ENCODE data around the gene CCDC27.
A peak's percentile ranks its signal among the peaks of the same experiment; 100 is the strongest.

Gene CCDC27

DNA sequence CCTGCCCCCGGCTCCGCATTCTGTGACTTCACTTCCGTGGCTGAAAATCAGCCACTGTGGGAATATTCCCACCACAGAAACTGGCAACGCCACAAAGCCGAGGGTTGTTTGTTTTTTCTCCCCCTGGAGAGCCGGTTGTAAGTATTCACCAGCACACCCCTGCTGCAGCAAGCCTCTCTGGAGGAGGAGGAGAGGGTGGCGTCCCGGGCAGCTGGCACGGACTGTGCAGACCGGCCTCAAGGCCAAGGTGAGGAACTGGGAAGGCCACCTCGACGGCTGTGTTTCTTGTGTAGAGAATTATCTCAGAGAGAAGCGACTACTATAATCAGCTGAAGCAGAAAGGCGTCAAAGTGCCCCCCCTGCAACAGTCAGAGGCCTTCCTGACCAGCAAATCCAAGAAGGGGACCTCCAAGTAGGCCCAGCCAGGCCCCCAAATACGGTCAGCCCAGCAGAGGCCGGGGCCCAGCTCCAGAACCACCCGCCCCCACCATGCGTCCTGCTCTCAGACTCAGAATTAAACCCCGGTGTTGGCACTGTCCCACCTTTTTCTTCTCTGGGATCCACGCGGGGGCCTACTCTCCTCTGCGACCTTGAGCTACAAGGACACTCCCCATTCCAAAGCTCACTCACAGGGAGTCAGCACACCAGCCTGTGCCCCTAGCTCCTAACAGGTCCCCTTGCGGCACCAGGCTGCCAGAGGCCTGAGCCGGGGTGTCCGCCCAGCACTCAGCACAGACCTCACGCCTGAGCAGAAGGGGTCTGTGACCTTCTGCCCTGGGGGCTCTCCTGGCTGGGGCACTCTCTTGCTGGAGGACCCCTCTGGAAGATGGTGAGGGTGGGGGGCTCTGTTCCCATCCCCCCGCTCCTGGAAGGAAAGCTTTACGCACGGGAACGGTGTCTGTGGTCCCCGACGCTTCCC, 19.1 kb downstream of the CCDC27 start:
- Histone ChIP-seq H3K4me1 (ENCODE audit: control insufficient read depth, insufficient read depth, low read length) (peaks cover 5% of the 10 kb centered on the region), H3K27ac (ENCODE audit: low read depth, low read length) (no peak overlapping the region), H3K27me3 (ENCODE audit: control insufficient read depth, insufficient read depth, low read length) (peaks cover 3% of the 10 kb centered on the region), H3K9ac (ENCODE audit: low read length) (no peak overlapping the region), H3K4me3 (ENCODE audit: low read length) (peak overlapping the region; percentile 74), H3K36me3 (ENCODE audit: control insufficient read depth, insufficient read depth, low read length) (no peaks in the 10 kb centered on the region)

DNA sequence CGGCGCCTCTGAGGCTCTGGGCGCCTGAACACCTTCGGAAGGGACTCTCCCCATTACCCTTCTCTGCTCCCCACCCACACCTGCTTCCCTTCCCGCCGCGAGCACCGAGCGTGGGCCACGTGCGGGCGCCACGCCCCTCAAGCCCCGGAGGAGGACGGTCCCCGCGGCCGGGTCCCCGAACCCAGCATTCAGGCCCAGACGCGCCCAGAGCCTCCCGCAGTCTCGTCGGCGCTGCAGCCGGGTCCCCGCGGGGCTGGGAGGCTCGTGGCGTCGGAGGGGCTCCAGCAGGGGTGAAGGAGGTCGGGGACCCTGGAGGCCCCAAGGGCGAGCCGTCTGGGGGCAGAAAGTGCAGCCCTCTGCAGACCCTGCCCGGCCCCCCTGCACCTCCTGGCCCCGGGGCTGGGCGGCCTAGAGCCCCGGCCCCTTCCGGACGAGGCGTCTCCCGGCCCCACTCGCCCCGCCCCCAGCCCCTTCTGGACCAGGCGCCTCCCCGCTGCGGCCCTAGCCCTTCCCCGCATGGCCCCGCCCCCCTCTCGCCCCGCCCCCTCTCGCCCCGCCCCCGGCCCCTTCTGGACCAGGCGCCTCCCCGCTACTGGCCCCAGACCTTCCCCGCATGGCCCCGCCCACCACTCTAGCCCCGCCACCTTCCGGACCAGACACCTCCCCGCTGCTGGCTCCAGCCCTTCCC, 19.9 kb downstream of the CCDC27 start:
- Histone ChIP-seq H3K9ac (ENCODE audit: low read length) (no peak overlapping the region), H3K27ac (ENCODE audit: low read depth, low read length) (peak overlapping the region; percentile 69), H3K4me3 (ENCODE audit: low read length) (peak overlapping the region; percentile 74), H3K36me3 (ENCODE audit: control insufficient read depth, insufficient read depth, low read length) (no peaks in the 10 kb centered on the region), H3K27me3 (ENCODE audit: control insufficient read depth, insufficient read depth, low read length) (peaks cover 3% of the 10 kb centered on the region), H3K4me1 (ENCODE audit: control insufficient read depth, insufficient read depth, low read length) (peaks cover 5% of the 10 kb centered on the region)

DNA sequence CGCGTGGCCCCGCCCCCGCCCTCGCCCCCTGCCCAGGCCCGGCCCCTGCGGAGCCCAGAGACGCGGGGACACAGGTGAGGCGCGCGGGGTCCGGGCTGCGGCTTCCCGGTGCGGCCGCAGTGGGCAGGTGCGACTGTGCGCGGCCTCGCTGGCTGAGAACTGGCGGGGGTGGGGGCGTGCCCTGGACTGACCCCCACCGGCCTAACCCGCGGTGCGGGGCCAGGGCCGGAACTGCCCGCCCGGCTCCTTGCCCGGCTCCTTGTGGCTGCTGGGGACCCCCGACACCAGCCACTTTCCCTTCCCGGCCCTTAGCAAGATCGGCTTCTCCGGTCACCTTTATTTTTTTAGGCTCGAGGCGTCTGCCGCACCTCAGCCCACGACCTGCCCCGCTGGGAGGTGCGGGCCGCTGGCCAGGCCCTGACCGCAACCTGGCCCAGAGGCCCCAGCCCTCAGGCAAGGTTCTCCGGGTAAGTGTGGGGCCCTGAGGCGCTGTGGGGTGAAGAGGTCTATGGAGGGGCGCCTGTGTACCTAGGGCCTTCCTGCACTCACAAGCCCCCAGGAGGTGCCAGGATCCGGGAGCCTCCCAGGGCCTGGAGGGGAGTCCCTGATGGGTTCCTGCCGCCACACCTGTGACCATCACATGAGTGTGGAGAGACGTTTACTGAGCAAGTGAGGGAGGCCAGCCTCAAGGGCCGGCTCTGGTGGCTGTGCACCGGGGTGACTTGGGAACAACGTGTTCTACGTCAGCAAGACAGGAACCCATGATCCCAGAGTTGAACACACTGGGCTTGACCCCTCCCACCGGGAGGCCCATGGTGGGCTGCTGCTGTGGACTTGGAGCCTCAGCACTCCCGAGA, 20.7 kb downstream of the CCDC27 start, which contains the start of gene SMIM1:
Gene SMIM1 (plus strand): TSS at position 35 of the 857 bp plus-strand sequence. CDS start 2,625 bp downstream, outside the sequence.
- Histone ChIP-seq H3K27ac (ENCODE audit: low read depth, low read length) (peak within 1 kb of the TSS; percentile 69), H3K9ac (ENCODE audit: low read length) (no peak within 1 kb of the TSS), H3K36me3 (ENCODE audit: control insufficient read depth, insufficient read depth, low read length) (no peaks in the 10 kb centered on the region), H3K4me3 (ENCODE audit: low read length) (peak within 1 kb of the TSS; percentile 74), H3K27me3 (ENCODE audit: control insufficient read depth, insufficient read depth, low read length) (peaks cover 3% of the 10 kb centered on the region), H3K4me1 (ENCODE audit: control insufficient read depth, insufficient read depth, low read length) (peaks cover 5% of the 10 kb centered on the region)

DNA sequence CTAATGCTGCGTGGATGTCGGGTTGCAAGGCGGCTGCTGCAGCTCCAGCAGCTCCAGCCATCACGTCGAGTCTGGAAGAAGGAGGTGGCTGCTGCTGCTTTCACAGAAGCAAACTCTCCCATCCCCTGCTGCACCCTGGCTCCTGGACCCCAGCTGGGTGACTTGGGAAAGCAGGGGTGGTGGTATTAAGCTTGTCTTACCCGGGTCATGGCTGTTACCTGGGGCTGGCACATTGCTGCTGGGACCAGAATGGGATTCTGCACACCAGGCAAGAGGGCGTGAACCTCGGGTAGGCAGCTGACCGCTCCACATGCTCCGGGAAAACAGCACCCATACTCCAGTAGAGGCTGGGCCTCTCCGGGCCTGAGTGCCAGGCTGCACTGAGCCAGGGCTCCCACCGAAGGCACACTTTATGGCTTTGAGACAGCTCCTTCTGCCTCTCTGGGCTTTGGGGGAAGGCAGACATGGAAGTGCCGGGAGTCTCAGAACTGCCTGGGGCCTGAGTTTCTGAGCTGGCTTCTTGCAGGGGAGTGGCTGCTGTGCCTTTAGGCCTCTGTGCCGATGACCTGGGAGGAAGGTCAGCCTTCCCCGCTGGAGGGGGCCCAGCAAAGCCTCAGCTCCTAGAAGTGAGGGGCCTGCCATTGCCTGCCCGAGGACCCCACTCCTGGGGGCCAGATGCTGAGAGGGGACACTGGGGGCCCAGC, 21.5 kb downstream of the CCDC27 start:
- Histone ChIP-seq H3K9ac (ENCODE audit: low read length) (no peak overlapping the region), H3K4me1 (ENCODE audit: control insufficient read depth, insufficient read depth, low read length) (peaks cover 5% of the 10 kb centered on the region), H3K27ac (ENCODE audit: low read depth, low read length) (no peak overlapping the region), H3K4me3 (ENCODE audit: low read length) (peak overlapping the region; percentile 66), H3K36me3 (ENCODE audit: control insufficient read depth, insufficient read depth, low read length) (no peaks in the 10 kb centered on the region), H3K27me3 (ENCODE audit: control insufficient read depth, insufficient read depth, low read length) (peaks cover 3% of the 10 kb centered on the region)

DNA sequence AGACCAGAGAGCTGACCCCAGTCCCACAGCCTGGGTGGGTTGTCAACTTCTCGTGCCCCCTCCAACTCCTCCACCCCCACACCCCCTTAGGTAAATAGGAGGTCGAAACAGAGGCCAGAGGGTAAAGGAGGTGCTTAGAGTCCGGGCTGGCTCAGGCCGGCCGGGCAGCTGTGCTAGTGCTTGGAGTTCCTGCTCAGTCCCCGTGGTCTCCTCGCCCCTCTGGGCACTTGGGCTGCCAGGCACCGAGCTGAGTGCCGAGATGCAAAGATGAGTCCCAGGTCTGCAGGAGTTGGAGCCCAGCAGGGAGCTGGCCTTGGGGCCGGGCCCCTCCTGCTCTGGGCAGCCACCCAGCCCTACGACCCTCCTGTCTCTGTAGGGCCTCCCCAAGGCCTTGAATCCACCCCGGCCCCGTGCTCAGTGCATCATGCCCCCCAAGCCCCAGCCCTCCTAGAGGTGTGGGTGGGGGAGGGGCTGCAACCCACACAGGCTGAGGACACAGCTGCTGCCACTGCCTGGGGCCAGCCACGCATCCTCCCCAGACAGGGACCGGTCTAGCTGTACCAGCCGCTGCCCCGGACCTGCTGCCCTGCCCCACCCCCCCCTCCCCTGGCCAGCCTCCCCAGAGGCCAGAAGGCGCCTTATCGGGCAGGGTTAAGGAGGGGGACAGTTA, 22.2 kb downstream of the CCDC27 start:
- Histone ChIP-seq H3K4me1 (ENCODE audit: control insufficient read depth, insufficient read depth, low read length) (peaks cover 5% of the 10 kb centered on the region), H3K36me3 (ENCODE audit: control insufficient read depth, insufficient read depth, low read length) (peaks cover 3% of the 10 kb centered on the region), H3K9ac (ENCODE audit: low read length) (no peak overlapping the region), H3K4me3 (ENCODE audit: low read length) (no peak overlapping the region), H3K27ac (ENCODE audit: low read depth, low read length) (no peak overlapping the region), H3K27me3 (ENCODE audit: control insufficient read depth, insufficient read depth, low read length) (peaks cover 3% of the 10 kb centered on the region)

DNA sequence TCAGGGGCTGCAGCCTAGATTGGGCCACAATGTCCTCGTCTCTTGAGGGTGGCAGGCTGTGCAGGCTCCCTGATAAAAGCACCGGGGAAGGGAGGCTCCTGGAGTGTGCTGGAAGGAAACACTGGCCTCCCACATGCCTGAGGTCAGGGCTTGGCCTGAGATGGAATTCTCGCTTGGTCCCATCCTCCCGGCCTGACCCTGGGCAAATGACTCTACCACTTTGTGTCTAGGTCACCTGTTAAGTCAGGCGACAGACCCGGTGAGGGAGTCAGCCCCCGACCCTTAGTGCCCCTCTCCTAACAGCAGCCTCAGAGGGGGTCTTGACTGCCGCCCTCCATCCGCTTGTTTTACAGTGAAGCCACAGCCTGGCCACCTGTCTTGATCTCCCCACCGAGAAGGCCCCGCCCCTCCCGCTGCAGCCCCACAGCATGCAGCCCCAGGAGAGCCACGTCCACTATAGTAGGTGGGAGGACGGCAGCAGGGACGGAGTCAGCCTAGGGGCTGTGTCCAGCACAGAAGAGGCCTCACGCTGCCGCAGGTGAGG, 22.8 kb downstream of the CCDC27 start:
- no peak overlapping the region for H3K27ac ChIP-seq (ENCODE audit: low read depth, low read length)
- H3K9ac ChIP-seq (ENCODE audit: low read length): no peak overlapping the region
- H3K4me1 ChIP-seq (ENCODE audit: control insufficient read depth, insufficient read depth, low read length): peaks cover 5% of the 10 kb centered on the region
- H3K36me3 ChIP-seq (ENCODE audit: control insufficient read depth, insufficient read depth, low read length): peaks cover 9% of the 10 kb centered on the region
- H3K27me3 ChIP-seq (ENCODE audit: control insufficient read depth, insufficient read depth, low read length): peaks cover 3% of the 10 kb centered on the region
- H3K4me3 ChIP-seq (ENCODE audit: low read length): no peak overlapping the region

DNA sequence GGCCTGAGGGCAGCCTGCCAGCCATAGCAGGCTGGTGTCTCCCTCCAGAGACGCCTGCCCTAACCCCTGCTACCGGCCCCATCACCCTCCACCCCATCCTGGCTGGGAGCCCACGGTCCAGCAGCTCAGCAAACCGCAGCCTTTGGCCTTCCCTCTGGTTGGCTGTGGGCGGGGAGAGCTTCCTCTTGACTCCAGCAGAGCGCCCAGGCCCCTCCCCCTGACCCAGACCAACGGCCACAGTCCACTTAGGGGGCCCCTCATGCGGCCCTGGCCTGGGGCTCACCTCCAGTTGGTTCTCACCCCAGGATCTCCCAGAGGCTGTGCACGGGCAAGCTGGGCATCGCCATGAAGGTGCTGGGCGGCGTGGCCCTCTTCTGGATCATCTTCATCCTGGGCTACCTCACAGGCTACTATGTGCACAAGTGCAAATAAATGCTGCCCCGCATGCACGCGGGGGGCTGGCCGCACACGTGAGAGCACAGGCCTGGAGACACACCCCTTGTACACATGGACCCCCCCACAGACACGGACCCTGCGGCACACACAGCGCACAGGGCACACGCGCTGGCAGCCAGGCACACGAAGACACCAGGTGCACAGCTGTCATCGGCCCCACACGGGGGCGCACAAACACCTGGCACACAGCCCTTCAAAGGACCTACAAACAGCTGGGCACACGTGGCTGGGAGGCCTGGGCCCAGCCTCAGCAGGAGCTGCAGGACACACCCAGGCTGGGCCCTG, 23.4 kb downstream of the CCDC27 start:
- H3K27ac ChIP-seq (ENCODE audit: low read depth, low read length): no peak overlapping the region
- peaks cover 12% of the 10 kb centered on the region for H3K36me3 ChIP-seq (ENCODE audit: control insufficient read depth, insufficient read depth, low read length)
- no peak overlapping the region for H3K9ac ChIP-seq (ENCODE audit: low read length)
- peaks cover 5% of the 10 kb centered on the region for H3K4me1 ChIP-seq (ENCODE audit: control insufficient read depth, insufficient read depth, low read length)
- no peaks in the 10 kb centered on the region for H3K27me3 ChIP-seq (ENCODE audit: control insufficient read depth, insufficient read depth, low read length)
- no peak overlapping the region for H3K4me3 ChIP-seq (ENCODE audit: low read length)

DNA sequence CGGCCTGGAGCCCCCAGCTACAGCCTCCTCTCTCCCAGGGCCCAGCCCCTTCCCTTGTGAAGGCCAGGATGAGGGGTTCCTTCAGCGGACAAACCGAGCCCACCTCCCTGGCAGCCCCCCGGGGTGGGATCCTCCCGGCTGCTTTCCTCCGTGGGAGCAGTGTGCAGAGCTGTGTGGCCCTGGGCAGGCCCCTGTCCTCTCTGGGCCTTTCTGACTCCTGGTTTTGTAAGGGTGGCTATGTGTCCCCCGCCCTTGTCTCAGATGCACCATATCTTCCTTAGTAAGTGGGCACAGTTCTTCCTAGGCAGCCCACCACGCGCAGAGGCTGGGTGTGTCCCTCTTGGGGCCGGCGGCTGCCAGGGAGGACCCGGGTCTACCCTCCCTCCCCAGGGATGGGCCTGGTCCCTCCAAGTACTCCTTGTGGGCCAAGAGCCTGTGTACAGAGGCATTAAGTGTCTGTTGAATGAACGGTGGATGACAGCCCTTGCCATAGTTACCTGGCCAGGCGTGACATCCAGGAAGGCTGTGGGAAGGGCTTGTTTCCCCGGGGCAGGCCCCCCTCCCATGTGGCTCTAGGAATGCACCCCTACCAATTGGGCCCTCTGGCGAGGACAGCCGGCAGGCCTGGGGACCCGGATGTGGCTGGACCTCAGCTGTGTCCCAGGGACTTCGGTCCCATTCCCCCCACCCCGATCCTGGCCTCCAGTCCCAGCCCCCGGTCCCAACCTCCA, 24.1 kb downstream of the CCDC27 start:
- H3K9ac ChIP-seq (ENCODE audit: low read length): no peak overlapping the region
- no peak overlapping the region for H3K27ac ChIP-seq (ENCODE audit: low read depth, low read length)
- H3K27me3 ChIP-seq (ENCODE audit: control insufficient read depth, insufficient read depth, low read length): no peaks in the 10 kb centered on the region
- peaks cover 4% of the 10 kb centered on the region for H3K4me1 ChIP-seq (ENCODE audit: control insufficient read depth, insufficient read depth, low read length)
- no peak overlapping the region for H3K4me3 ChIP-seq (ENCODE audit: low read length)
- peaks cover 18% of the 10 kb centered on the region for H3K36me3 ChIP-seq (ENCODE audit: control insufficient read depth, insufficient read depth, low read length)

DNA sequence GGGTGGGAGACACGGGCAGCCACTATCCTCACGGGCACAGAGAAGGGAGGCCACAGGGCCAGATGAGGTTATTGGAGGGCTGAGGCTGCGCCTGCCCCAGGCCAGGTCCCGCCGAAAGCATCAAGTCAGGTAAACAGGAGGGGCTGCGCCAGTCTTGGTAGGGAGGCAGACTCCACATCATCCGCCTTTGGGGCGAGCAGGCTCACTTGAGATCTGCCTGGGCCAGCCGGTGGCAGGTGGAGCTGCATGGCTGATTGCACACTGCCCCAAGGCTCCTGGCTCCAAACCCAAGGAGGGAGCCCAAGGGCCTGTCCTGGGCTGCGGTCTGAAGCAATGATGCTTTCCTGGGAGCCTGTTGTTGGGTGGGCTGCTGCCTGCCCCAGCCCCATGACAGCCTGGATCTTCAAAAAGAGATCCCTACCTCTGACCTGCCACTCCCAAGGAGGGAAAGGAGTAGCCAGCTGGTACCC, 24.9 kb downstream of the CCDC27 start:
- Histone ChIP-seq H3K27me3 (ENCODE audit: control insufficient read depth, insufficient read depth, low read length) (no peaks in the 10 kb centered on the region), H3K4me1 (ENCODE audit: control insufficient read depth, insufficient read depth, low read length) (no peaks in the 10 kb centered on the region), H3K27ac (ENCODE audit: low read depth, low read length) (no peak overlapping the region), H3K4me3 (ENCODE audit: low read length) (no peak overlapping the region), H3K36me3 (ENCODE audit: control insufficient read depth, insufficient read depth, low read length) (peaks cover 22% of the 10 kb centered on the region), H3K9ac (ENCODE audit: low read length) (no peak overlapping the region)

Data from rectal smooth muscle tissue (tissue), 1 donor.